ENCODE data around the gene LIG1.

LIG1 gene

GRCh38 chr19:48175578-48175977, 5.4 kb upstream of the LIG1 start:
- Histone ChIP-seq H3K9ac (ENCODE audit: low read depth, low read length) (no peak overlapping the region), H3K27me3 (ENCODE audit: control insufficient read depth, insufficient read depth, low read length) (no peaks in the 10 kb centered on the region), H3K4me2 (ENCODE audit: low read length) (no peak overlapping the region), H3K4me1 (ENCODE audit: control insufficient read depth, insufficient read depth, low read length) (peaks cover 4% of the 10 kb centered on the region), H3K36me3 (ENCODE audit: insufficient read depth, low read length) (peaks cover 23% of the 10 kb centered on the region), H3K4me3 (ENCODE audit: low read length) (no peak overlapping the region), H3K9me3 (replicated peaks; ENCODE audit: low read length) (no peaks in the 10 kb centered on the region)

- no peaks in the 10 kb centered on the region for H3K27me3 ChIP-seq (ENCODE audit: control insufficient read depth, insufficient read depth, low read length)
- H3K4me3 ChIP-seq (ENCODE audit: low read length): no peak overlapping the region
- no peaks in the 10 kb centered on the region for H3K9me3 ChIP-seq (replicated peaks; ENCODE audit: low read length)
- no peak overlapping the region for H3K4me2 ChIP-seq (ENCODE audit: low read length)
- H3K36me3 ChIP-seq (ENCODE audit: insufficient read depth, low read length): peaks cover 21% of the 10 kb centered on the region
- peaks cover 4% of the 10 kb centered on the region for H3K4me1 ChIP-seq (ENCODE audit: control insufficient read depth, insufficient read depth, low read length)
- no peak overlapping the region for H3K9ac ChIP-seq (ENCODE audit: low read depth, low read length)
Observed at GRCh38 chr19:48174445-48175030, 4.4 kb upstream of the LIG1 start.

GRCh38 chr19:48171710-48172109, 1.6 kb upstream of the LIG1 start:
- Histone ChIP-seq H3K27me3 (ENCODE audit: control insufficient read depth, insufficient read depth, low read length) (no peaks in the 10 kb centered on the region), H3K4me2 (ENCODE audit: low read length) (peak overlapping the region; percentile 96), H3K9ac (ENCODE audit: low read depth, low read length) (no peak overlapping the region), H3K4me1 (ENCODE audit: control insufficient read depth, insufficient read depth, low read length) (peaks cover 9% of the 10 kb centered on the region), H3K36me3 (ENCODE audit: insufficient read depth, low read length) (peaks cover 20% of the 10 kb centered on the region), H3K4me3 (ENCODE audit: low read length) (no peak overlapping the region), H3K9me3 (replicated peaks; ENCODE audit: low read length) (no peaks in the 10 kb centered on the region)

DNA sequence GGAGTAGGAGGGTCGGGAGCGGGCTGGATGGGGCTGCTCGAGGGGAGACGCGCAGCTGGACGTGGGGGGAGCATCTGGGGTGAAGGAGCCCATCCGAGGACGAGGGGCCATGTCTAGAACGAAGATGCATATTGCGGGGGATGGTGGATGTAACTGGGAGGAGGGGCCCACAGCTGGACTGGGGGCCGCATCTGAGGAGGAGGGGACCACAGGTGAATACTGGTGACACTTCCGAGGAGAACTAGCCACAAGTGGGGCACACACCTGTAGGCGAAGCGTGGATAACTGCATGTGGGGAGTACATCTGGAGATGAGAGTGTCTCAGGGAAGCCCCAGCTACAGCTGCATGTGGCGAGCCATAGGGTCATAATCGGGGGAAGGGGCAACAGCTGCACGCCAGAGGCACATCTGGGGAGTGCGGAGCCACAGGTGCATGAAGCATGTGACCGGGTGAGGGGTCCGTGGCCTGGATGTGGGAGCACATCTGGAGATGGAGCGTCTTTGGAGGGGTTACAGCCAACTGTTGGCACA, 738 bp upstream of the LIG1 start:
- Histone ChIP-seq H3K27me3 (ENCODE audit: control insufficient read depth, insufficient read depth, low read length) (no peaks in the 10 kb centered on the region), H3K4me2 (ENCODE audit: low read length) (peak overlapping the region; percentile 96), H3K36me3 (ENCODE audit: insufficient read depth, low read length) (peaks cover 20% of the 10 kb centered on the region), H3K9me3 (replicated peaks; ENCODE audit: low read length) (no peaks in the 10 kb centered on the region), H3K4me3 (ENCODE audit: low read length) (peak overlapping the region; percentile 95), H3K4me1 (ENCODE audit: control insufficient read depth, insufficient read depth, low read length) (peaks cover 9% of the 10 kb centered on the region), H3K9ac (ENCODE audit: low read depth, low read length) (peak overlapping the region; percentile 89)

- peaks cover 9% of the 10 kb centered on the region for H3K4me1 ChIP-seq (ENCODE audit: control insufficient read depth, insufficient read depth, low read length)
- peak overlapping the region; percentile 95 for H3K4me3 ChIP-seq (ENCODE audit: low read length)
- peak overlapping the region; percentile 94 for H3K4me2 ChIP-seq (ENCODE audit: low read length)
- H3K9ac ChIP-seq (ENCODE audit: low read depth, low read length): peak overlapping the region; percentile 89
- no peaks in the 10 kb centered on the region for H3K27me3 ChIP-seq (ENCODE audit: control insufficient read depth, insufficient read depth, low read length)
- H3K36me3 ChIP-seq (ENCODE audit: insufficient read depth, low read length): peaks cover 14% of the 10 kb centered on the region
- H3K9me3 ChIP-seq (replicated peaks; ENCODE audit: low read length): no peaks in the 10 kb centered on the region
Observed at GRCh38 chr19:48169578-48169938, 586 bp downstream of the LIG1 start.

GRCh38 chr19:48168689-48169088, 1.5 kb downstream of the LIG1 start:
- peaks cover 9% of the 10 kb centered on the region for H3K4me1 ChIP-seq (ENCODE audit: control insufficient read depth, insufficient read depth, low read length)
- no peaks in the 10 kb centered on the region for H3K27me3 ChIP-seq (ENCODE audit: control insufficient read depth, insufficient read depth, low read length)
- H3K4me3 ChIP-seq (ENCODE audit: low read length): no peak overlapping the region
- peaks cover 8% of the 10 kb centered on the region for H3K36me3 ChIP-seq (ENCODE audit: insufficient read depth, low read length)
- H3K9me3 ChIP-seq (replicated peaks; ENCODE audit: low read length): no peaks in the 10 kb centered on the region
- peak overlapping the region; percentile 74 for H3K4me2 ChIP-seq (ENCODE audit: low read length)
- no peak overlapping the region for H3K9ac ChIP-seq (ENCODE audit: low read depth, low read length)

GRCh38 chr19:48158210-48158790, 11.8 kb downstream of the LIG1 start:
- no peak overlapping the region for H3K4me3 ChIP-seq (ENCODE audit: low read length)
- no peak overlapping the region for H3K9ac ChIP-seq (ENCODE audit: low read depth, low read length)
- no peak overlapping the region for H3K4me2 ChIP-seq (ENCODE audit: low read length)
- no peaks in the 10 kb centered on the region for H3K9me3 ChIP-seq (replicated peaks; ENCODE audit: low read length)
- H3K27me3 ChIP-seq (ENCODE audit: control insufficient read depth, insufficient read depth, low read length): no peaks in the 10 kb centered on the region
- H3K36me3 ChIP-seq (ENCODE audit: insufficient read depth, low read length): peaks cover 17% of the 10 kb centered on the region
- no peaks in the 10 kb centered on the region for H3K4me1 ChIP-seq (ENCODE audit: control insufficient read depth, insufficient read depth, low read length)

DNA sequence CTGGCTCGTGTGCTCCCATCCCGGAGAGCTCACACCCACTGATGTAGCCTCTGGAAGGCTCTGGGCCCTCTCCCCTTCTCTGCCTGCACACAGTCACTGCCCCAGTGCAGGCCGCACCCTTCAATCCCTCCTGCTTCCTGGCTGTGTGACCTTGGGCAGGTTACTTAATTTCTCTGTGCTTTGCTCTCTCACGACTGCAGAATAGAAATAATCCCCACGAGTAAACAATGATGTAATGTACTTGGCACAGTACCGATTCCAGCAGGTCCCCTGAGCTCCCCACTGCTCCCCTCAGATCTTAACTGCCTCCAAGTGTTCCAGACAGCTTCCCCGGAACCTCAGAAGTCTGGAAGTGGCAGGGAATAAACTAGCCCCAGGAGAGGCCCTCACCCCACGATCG, 16.1 kb downstream of the LIG1 start:
- no peak overlapping the region for H3K4me2 ChIP-seq (ENCODE audit: low read length)
- H3K27me3 ChIP-seq (ENCODE audit: control insufficient read depth, insufficient read depth, low read length): no peaks in the 10 kb centered on the region
- no peaks in the 10 kb centered on the region for H3K9me3 ChIP-seq (replicated peaks; ENCODE audit: low read length)
- no peak overlapping the region for H3K9ac ChIP-seq (ENCODE audit: low read depth, low read length)
- no peaks in the 10 kb centered on the region for H3K4me1 ChIP-seq (ENCODE audit: control insufficient read depth, insufficient read depth, low read length)
- H3K4me3 ChIP-seq (ENCODE audit: low read length): no peak overlapping the region
- peaks cover 14% of the 10 kb centered on the region for H3K36me3 ChIP-seq (ENCODE audit: insufficient read depth, low read length)

GRCh38 chr19:48152551-48152950, 17.6 kb downstream of the LIG1 start:
- Histone ChIP-seq H3K36me3 (ENCODE audit: insufficient read depth, low read length) (peaks cover 5% of the 10 kb centered on the region), H3K4me1 (ENCODE audit: control insufficient read depth, insufficient read depth, low read length) (no peaks in the 10 kb centered on the region), H3K9ac (ENCODE audit: low read depth, low read length) (no peak overlapping the region), H3K4me2 (ENCODE audit: low read length) (no peak overlapping the region), H3K27me3 (ENCODE audit: control insufficient read depth, insufficient read depth, low read length) (no peaks in the 10 kb centered on the region), H3K9me3 (replicated peaks; ENCODE audit: low read length) (no peaks in the 10 kb centered on the region), H3K4me3 (ENCODE audit: low read length) (no peak overlapping the region)

DNA sequence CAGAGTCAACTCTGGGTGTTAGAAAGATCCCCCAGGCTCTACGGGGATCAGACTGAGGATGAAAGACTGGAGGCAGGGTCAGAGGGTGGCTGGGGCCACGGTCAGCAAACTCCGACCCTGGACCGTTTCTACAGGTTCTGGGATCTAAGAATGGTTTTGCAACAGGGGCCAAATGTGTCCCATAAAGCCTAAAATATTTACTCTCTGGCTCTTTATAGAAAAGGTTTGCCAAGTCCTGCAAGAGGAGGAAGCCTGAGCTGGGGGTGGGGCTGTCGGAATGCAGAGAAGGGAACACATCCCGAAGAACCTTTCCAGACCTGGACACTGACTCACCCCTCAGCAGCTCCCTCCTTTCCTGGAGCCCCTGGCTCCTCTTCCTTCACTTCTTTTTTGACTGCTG, 20.7 kb downstream of the LIG1 start:
- no peak overlapping the region for H3K4me2 ChIP-seq (ENCODE audit: low read length)
- no peaks in the 10 kb centered on the region for H3K27me3 ChIP-seq (ENCODE audit: control insufficient read depth, insufficient read depth, low read length)
- no peak overlapping the region for H3K4me3 ChIP-seq (ENCODE audit: low read length)
- H3K9ac ChIP-seq (ENCODE audit: low read depth, low read length): no peak overlapping the region
- no peaks in the 10 kb centered on the region for H3K4me1 ChIP-seq (ENCODE audit: control insufficient read depth, insufficient read depth, low read length)
- H3K36me3 ChIP-seq (ENCODE audit: insufficient read depth, low read length): peaks cover 5% of the 10 kb centered on the region
- no peaks in the 10 kb centered on the region for H3K9me3 ChIP-seq (replicated peaks; ENCODE audit: low read length)

DNA sequence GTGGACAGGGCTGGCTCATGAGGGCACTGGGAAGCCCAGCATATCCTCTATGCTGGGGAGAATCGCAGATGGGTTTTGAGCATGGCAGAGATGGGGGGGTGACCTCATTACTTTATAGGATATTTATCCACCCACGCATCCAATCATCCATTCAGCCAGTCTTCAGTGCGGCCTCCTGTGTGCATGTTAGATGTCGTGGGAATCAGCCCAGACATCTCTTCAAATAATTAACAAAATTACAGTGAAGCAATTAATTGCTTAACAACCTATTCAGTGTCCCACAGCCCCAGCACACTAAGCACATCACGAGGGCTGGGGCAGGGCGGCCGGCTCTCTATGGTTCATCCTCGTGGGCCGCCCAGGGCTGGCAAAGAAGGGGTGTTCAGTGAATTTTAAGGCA, 21.6 kb downstream of the LIG1 start:
- Histone ChIP-seq H3K9me3 (replicated peaks; ENCODE audit: low read length) (no peaks in the 10 kb centered on the region), H3K4me3 (ENCODE audit: low read length) (no peak overlapping the region), H3K4me1 (ENCODE audit: control insufficient read depth, insufficient read depth, low read length) (no peaks in the 10 kb centered on the region), H3K36me3 (ENCODE audit: insufficient read depth, low read length) (peaks cover 5% of the 10 kb centered on the region), H3K4me2 (ENCODE audit: low read length) (no peak overlapping the region), H3K27me3 (ENCODE audit: control insufficient read depth, insufficient read depth, low read length) (no peaks in the 10 kb centered on the region), H3K9ac (ENCODE audit: low read depth, low read length) (no peak overlapping the region)

GRCh38 chr19:48147597-48148175, 22.5 kb downstream of the LIG1 start:
- H3K4me1 ChIP-seq (ENCODE audit: control insufficient read depth, insufficient read depth, low read length): no peaks in the 10 kb centered on the region
- H3K4me2 ChIP-seq (ENCODE audit: low read length): no peak overlapping the region
- no peak overlapping the region for H3K9ac ChIP-seq (ENCODE audit: low read depth, low read length)
- no peak overlapping the region for H3K4me3 ChIP-seq (ENCODE audit: low read length)
- no peaks in the 10 kb centered on the region for H3K9me3 ChIP-seq (replicated peaks; ENCODE audit: low read length)
- peaks cover 5% of the 10 kb centered on the region for H3K36me3 ChIP-seq (ENCODE audit: insufficient read depth, low read length)
- H3K27me3 ChIP-seq (ENCODE audit: control insufficient read depth, insufficient read depth, low read length): no peaks in the 10 kb centered on the region
